Measurements from ENCODE around the gene QRFP.

The QRFP gene

GRCh38 chr9:130897105-130897751, 616 bp upstream of the QRFP start:
- DNase-seq, result no peak
- TF ChIP-seq CTCF (IDR thresholded peaks at IDR 0.05; ENCODE audit: borderline replicate concordance, extremely low read depth, low read length, poor library complexity, severe bottlenecking) (no peak), EZH2 (IDR thresholded peaks at IDR 0.05; ENCODE audit: borderline replicate concordance, low read depth, low read length, severe bottlenecking) (no peak)
- Histone ChIP-seq H3K4me2 (ENCODE audit: insufficient read depth, low read length) (no peak overlapping the region), H3K27me3 (ENCODE audit: insufficient read depth, low read length, poor library complexity) (no peaks in the 10 kb centered on the region), H4K20me1 (ENCODE audit: insufficient read depth, low read length) (peaks cover 9% of the 10 kb centered on the region), H3K27ac (ENCODE audit: low read length) (no peak overlapping the region), H3K36me3 (ENCODE audit: insufficient read depth, low read length) (peaks cover 11% of the 10 kb centered on the region), H2AFZ (ENCODE audit: low read depth, low read length) (no peak overlapping the region), H3K4me1 (ENCODE audit: insufficient read depth, low read length) (no peaks in the 10 kb centered on the region), H3K4me3 (ENCODE audit: low read depth in 1 of 2, low read length in 2 of 2) (no peak overlapping the region), H3K79me2 (ENCODE audit: insufficient read depth, low read length) (no peaks in the 10 kb centered on the region), H3K9ac (ENCODE audit: low read depth, low read length) (no peak overlapping the region), H3K9me3 (ENCODE audit: insufficient read depth, low read length, severe bottlenecking) (no peaks in the 10 kb centered on the region)
- ATAC-seq (ENCODE audit: insufficient read depth, low read depth), result no peak

GRCh38 chr9:130895481-130896232, 955 bp downstream of the QRFP start:
- H3K4me1 ChIP-seq (ENCODE audit: insufficient read depth, low read length), result no peaks in the 10 kb centered on the region
- H3K9ac ChIP-seq (ENCODE audit: low read depth, low read length), result no peak overlapping the region
- H3K9me3 ChIP-seq (ENCODE audit: insufficient read depth, low read length, severe bottlenecking), result no peaks in the 10 kb centered on the region
- no peak overlapping the region for H3K4me3 ChIP-seq (ENCODE audit: low read depth in 1 of 2, low read length in 2 of 2)
- DNase-seq (no peak), ATAC-seq (ENCODE audit: insufficient read depth, low read depth) (0 out of 3 replicates have a peak, but pooled peaks have one; percentile 5)
- no peaks in the 10 kb centered on the region for H3K27me3 ChIP-seq (ENCODE audit: insufficient read depth, low read length, poor library complexity)
- H3K36me3 ChIP-seq (ENCODE audit: insufficient read depth, low read length), result peaks cover 18% of the 10 kb centered on the region
- H4K20me1 ChIP-seq (ENCODE audit: insufficient read depth, low read length), result peaks cover 9% of the 10 kb centered on the region
- no peak overlapping the region for H3K27ac ChIP-seq (ENCODE audit: low read length)
- no peak overlapping the region for H2AFZ ChIP-seq (ENCODE audit: low read depth, low read length)
- TF ChIP-seq CTCF (IDR thresholded peaks at IDR 0.05; ENCODE audit: borderline replicate concordance, extremely low read depth, low read length, poor library complexity, severe bottlenecking) (no peak), EZH2 (IDR thresholded peaks at IDR 0.05; ENCODE audit: borderline replicate concordance, low read depth, low read length, severe bottlenecking) (no peak)
- H3K4me2 ChIP-seq (ENCODE audit: insufficient read depth, low read length), result no peak overlapping the region
- H3K79me2 ChIP-seq (ENCODE audit: insufficient read depth, low read length), result no peaks in the 10 kb centered on the region

- no peak for ATAC-seq (ENCODE audit: insufficient read depth, low read depth)
- Histone ChIP-seq H3K36me3 (ENCODE audit: insufficient read depth, low read length) (peaks cover 23% of the 10 kb centered on the region), H3K4me2 (ENCODE audit: insufficient read depth, low read length) (no peak overlapping the region), H2AFZ (ENCODE audit: low read depth, low read length) (no peak overlapping the region), H3K4me1 (ENCODE audit: insufficient read depth, low read length) (no peaks in the 10 kb centered on the region), H3K27me3 (ENCODE audit: insufficient read depth, low read length, poor library complexity) (no peaks in the 10 kb centered on the region), H3K9ac (ENCODE audit: low read depth, low read length) (no peak overlapping the region), H4K20me1 (ENCODE audit: insufficient read depth, low read length) (peaks cover 9% of the 10 kb centered on the region), H3K9me3 (ENCODE audit: insufficient read depth, low read length, severe bottlenecking) (no peaks in the 10 kb centered on the region), H3K4me3 (ENCODE audit: low read depth in 1 of 2, low read length in 2 of 2) (no peak overlapping the region), H3K27ac (ENCODE audit: low read length) (no peak overlapping the region), H3K79me2 (ENCODE audit: insufficient read depth, low read length) (no peaks in the 10 kb centered on the region)
- no peak for DNase-seq
- TF ChIP-seq EZH2 (IDR thresholded peaks at IDR 0.05; ENCODE audit: borderline replicate concordance, low read depth, low read length, severe bottlenecking) (no peak), CTCF (IDR thresholded peaks at IDR 0.05; ENCODE audit: borderline replicate concordance, extremely low read depth, low read length, poor library complexity, severe bottlenecking) (no peak)
Observed at GRCh38 chr9:130895038-130895437, 1.6 kb downstream of the QRFP start.

Data from DND-41 (cell line).